Stimulated activated CD4-positive, alpha-beta T cell treated with anti-CD3 and anti-CD28 coated beads, TNF-alpha, amount 100 ng/mL, for 1 hour (primary cell): Measurements from ENCODE around the gene AHSP.
"Not testable (repeated sequence)": the region's sequence is repeated elsewhere in the genome, so short reads cannot be mapped to it uniquely, and the experiment has no call there.

Experiments
- DNase-seq, 3 donors: peaks; one replicate each; pipeline ENCODE4 v3.0.0-alpha.2; 2020; ENCODE audit warnings: low read depth in 3 of 3, low spot score in 1 of 3

The AHSP gene

DNA sequence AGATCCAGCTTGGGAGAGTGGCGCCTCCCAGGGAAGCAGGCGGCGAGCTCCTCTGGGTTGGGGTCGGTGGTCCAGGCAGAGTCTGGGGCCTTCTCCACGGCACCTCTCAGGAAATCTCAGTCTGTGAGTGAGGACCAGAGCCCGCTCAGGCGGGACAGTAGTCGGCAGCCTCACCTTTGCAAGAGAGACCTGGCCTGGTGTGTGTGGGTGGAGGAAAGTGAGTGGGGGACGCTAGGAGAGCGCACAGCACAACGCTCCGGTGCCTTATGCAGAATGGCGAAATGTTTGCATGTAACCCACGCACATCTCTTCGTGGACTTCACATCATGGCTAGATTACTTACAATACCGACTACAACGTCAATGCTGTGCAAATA is 2.2 kb downstream of the AHSP start:
- no peak for DNase-seq

DNA sequence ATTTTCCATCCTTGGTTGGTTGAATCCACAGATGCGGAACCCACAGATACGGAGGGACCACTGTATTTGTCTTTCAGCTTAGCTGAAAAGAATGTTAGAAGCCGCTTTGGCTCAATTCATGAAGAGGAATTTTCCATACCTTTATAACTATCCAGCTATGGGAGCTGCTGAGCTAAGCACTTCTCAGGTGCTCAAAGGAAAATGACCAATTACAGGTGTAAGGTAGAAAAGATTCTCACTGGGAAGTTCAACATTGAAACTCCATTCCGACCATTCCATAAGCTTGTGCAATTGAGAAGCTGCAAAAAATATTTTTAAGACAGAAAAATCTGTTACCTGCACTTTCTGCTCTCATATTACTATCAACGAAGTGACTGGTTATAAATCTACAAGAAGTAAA is 2.7 kb downstream of the AHSP start:
- no peak for DNase-seq

DNA sequence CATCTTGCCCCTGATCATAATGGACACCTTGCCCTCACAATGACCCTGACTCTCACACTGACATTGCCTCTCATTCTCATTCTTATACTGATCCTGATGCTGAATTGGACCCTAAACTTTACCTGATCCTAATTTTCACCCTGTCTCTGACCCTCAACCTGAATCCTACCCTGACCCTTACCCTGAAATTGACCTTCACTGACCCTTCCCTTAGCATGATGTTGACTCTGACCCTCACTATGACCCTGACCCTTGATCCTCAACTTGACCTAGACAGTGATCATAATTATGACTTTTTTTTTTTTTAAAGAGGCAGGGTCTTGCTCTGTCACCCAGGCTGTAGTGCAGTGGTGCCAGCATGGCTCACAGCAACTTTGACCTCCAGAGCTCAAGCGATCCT is 3.4 kb downstream of the AHSP start:
- no peak for DNase-seq

DNA sequence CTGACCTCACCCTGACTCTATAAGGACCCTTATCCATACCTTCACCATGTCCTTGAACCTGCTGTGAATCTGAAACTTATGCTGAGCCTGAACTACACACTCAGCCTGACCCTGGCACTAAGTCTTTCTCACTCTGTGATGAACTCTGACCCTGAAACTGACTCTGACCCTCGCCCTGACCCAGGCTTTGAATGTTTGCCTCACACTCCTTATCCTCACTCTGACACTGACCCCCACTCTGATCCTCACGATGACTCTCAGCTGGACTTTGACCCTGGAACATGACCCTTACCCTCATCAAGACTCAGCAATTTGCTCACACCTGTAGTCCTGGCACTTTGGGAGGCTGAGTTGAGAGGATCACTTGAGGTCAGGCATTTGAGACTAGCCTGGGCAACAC is 4.4 kb downstream of the AHSP start:
- no peak for DNase-seq

DNA sequence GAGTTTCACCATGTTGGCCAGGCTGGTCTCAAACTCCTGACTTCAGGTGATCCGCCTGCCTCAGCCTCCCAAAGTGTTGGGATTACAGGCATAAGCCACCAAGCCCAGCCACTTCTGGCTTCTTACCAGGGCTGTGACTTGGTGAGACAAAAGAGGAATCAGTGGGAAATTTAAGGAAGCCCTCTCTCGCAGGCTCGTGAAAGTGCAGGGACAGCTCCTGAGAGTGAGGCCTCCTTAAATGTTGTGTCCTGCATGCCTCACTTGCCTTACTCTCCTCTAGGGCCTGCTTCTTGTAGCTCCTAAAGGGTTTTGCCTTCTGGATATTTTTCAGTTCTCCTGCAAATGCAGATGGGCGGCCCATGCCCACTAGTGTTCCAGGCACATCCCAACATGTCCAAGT is 5.2 kb downstream of the AHSP start:
- no peak for DNase-seq

DNA sequence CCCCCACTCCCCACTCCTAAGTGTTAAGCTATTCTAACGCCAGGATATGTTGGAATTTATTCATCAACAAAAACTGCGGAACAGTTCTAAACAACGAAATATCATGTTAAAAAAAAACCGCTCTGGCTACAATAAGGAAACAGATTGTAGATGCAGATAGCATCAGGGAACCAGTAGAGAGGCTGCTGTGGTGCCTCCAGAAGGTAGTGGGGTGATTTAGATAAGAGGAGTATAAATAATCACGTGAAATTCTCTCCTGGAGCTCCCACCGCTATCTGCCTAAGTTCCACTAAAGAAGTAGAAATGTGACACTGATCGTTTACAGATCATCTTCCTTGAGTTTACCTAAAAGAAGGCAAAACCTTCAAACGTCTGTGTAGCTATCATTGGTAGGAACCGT is 8.0 kb downstream of the AHSP start:
- no peak for DNase-seq

DNA sequence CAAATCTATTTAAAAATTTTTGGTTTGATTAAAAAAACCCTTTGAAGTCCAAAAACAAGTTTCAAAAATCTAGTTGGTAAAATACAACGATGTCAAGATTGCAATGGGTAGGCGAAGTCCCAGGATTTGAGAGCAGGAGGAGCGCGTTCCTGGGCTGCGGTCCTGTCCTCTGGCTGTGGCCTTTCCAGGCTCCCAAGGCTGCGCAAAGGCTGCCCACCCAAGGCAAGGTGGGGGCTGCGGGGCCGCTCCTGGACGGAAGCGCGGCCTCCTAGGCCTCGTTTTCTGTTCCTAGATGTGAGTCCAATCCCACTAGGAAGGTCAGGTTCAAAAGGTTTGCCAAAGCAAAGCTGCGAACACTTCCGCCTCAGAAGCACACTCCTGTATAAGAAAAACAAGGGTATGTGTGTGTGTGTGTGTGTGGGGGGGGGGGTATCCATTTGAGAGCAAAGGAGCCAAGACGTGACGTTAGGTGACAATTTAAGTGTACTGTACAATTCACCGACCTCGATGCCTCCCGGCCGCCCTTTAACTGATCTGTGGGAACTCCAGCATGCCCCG is 9.2 kb downstream of the AHSP start:
- no peak for DNase-seq

DNA sequence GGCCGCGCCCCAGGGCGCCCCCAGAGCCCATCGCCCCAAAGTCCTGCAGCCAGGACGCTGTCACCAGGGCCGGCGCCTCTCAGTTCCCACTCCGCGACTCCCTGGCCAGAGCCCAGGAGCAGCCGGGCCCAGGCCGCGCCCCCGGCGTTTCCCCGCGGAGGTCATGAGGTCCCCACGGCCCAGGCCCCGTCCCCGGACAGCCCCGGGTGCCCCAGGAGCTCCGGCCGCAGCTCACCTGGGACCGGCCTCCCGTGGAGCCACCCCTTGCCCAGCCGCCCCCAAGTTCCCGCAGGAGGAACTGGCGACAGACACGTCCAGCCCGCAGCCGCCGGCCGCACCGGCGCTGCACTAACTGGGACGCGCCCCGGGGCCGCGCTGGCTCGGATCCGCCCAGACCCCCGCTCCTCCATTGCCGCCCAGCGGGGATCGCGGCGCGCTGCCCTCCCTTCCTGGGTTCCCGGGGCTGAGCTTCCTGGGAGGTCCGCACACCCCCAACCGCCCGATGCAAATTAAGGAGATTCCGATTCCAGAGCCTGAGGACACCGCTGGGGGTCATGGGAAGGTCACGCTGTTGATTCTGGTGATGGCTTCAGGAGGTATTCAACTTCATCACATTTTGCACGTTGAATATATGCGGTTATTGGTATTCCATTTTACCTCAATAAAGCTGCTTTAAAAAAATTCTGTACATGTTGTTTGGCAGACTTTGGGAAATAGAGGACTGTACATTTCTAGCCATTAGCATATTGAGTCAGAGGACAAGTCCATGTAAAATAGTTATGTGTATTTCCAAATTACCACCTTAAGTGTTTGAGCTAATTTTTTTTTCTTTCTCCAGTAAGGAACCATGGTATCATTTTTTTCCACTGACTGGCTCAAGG is 9.9 kb downstream of the AHSP start:
- no peak for DNase-seq

DNA sequence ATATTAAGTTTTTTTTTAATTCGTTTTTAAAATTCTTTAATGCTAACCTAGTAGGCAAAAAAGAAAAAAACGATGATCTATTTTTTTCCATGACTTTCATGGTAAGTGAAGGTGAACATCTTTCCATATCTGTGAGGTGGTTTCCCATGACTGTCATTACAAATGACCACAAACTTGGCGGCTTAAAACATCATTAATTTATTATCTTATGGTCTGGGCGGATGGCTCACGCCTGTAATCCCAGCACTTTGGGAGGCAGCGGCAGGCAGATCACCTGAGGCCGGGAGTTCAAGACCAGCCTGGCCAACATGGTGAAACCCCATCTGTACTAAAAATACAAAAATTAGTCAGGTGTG is 10.5 kb downstream of the AHSP start:
- DNase-seq, result not testable (repeated sequence)

DNA sequence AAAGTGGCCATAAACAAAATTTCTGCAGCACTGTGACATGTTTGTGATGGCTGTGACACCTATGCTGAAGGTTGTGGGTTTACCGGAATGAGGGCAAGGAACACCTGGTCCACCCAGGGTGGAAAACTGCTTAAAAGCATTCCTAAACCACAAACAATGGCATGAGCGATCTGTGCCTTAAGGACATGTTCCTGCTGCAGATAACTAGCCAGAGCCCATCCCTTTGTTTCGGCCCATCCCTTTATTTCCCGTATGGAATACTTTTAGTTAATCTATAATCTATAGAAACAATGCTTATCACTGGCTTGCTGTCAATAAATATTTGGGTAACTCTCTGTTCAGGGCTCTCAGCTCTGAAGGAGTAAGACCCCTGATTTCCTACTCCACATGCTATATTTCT is 12.1 kb downstream of the AHSP start:
- not testable (repeated sequence) for DNase-seq

DNA sequence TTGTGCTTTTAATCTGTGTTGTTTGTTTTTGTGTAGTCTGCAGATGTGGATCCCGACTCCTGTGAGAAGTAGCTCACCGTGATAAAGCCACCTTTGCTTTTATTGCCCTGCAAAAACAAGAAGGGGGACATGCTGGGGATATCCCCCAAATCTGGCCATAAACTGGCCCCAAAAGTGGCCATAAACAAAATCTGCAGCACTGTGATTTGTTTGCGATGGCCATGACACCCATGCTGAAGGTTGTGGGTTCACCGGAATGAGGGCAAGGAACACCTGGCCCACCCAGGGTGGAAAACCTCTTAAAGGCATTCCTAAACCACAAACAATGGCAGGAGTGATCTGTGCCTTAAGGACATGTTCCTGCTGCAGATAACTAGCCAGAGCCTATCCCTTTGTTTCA is 15.1 kb downstream of the AHSP start:
- DNase-seq, result no peak

DNA sequence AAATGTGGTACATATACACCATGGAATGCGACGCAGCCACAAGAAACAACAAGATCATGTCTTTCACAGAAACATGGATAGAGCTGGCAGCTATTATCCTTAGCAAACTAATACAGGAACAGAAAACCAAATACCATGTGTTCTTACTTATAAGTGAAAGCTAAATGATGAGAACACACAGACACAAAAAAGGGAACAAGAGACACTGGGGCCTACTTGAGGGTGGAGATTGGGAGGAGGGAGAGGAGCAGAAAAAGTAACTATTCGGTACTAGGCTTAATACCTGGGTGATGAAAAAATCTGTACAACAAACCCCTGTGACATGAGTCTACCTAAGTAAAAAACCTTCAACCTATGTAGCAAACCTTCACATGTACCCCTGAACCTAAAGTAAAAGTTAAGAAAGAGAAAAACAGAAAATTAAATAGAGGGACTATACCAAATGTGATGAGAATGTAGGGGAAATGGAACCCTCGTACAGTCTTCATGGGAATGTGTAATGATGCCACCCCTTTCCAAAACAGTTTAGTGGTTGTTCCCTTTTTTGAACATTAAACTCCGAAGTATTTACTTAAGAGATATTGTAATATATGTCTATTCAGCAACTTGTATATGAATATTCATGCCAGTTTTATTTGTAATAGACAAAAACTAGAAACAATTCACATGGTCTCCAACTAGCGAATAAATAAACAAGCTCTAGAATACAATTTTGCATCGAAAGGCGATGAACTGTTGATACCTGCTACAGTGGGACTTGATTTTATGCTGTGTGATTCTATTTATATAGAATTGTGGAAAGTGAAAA is 33.9 kb downstream of the AHSP start:
- DNase-seq, result no peak

DNA sequence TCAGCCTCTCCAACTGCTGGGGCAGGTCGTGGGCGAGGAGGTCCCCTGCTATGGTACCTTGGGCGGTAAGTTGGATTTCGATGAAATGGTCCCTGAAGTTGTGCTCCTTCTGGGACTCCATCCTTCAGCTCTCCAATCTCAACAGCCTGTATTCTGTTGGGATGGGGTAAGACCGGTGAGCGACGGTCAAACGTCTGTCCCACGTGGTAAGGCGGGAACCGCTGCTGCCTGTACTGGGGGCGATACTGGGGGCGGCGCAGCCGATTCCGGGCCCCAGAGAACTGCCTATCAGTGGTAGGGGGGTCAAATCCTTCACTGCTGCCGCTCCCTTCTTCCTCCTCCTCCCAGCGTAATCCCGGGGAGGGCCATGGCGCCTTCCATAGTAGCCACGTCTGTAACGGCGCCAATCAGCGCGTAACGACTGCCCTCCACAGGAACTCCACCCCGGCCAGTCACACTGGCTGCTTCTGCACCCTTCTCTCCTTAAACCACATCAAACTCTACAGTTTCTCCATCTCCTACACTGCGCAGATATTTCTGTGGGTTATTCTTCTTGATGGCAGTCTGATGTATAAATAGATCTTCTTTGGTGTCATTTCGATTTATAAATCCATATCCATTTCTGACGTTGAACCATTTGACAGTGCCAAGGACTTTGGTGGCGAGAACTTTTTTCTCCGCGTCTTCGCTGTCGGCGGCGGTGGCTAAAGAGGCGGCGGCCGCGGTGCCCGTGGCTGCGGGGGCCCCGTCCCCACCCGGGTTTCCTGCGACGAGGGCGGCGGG is 41.1 kb downstream of the AHSP start:
- no peak for DNase-seq

DNA sequence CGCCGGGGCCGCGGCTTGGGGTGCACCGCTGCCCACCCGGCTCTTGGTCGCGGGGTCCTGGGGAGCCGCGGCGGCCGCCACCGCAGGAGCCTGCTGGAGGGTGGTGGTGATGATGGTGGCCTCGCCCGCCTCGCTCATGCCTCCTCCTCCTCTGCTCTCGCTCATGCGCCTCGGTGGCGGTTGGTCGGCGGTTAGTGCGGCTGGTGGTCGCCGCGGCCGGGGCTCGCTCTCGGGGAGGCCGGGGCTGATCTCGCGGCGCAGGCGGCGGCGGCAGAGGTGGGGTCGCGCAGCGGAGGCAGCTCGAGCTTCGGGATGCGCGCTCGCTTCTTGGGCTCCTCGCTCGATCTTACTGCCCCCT is 41.6 kb downstream of the AHSP start:
- no peak for DNase-seq

DNA sequence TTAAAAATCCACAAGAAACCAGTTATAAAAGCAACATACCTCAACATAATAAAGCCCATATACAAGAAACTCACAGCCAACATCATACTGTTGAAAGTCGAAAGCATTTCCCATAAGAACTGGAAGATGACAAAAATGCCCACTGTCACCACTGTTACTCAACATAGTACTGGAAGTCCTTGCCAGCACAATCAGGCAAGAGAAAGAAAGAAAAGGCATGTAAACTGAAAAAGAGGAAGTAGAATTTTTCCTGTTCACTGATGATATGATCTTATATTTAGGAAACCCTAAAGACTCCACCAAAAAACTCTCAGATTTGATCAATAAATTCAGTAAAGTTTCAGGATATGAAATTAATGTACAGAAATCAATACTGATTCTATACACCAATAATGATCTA is 45.1 kb downstream of the AHSP start:
- no peak for DNase-seq

DNA sequence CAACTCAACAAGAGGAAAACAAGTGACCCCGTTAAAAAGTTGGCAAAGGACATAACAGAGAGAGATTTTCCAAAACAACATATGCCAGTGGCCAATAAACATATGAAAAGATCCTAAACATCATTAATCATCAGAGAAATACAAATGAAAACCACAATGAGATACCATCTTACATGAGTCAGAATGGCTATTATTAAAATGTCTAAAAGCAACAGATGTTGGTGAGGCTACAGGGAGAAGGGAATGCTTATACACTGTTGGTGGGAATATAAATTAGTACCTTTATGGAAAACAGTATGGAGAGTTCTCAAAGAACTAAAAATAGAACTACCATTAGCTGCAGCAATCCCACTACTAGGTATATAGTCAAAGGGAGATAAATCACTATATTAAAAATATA is 46.5 kb downstream of the AHSP start:
- not testable (repeated sequence) for DNase-seq

DNA sequence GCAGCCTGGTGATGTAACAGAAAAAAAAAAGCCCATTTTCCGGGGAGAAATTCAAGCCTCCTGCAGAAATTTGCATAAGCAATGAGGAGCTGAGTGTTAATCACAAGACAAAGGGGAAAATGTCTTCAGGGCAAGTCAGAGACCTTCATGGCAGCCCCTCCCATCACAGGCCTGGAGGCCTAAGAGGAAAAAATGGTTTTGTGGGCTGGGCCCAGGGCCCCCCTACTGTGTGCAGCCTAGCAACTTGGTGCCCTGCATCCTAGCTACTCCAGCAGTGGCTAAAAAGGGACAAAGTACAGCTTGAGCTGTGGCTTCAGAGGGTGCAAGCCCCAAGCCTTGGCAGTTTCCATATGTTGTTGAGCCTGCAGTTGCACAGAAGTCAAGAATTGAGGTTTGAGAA is 49.7 kb downstream of the AHSP start:
- DNase-seq, result no peak
